ENCODE measurements around the gene WEE2. TPM values are rescaled to one million over a fixed set of nuclear protein-coding genes. Genes with fewer than 3 reads are reported as not detected.

WEE2 gene
- total RNA-seq, 1 donor from 2014 or later = not detected

DNA sequence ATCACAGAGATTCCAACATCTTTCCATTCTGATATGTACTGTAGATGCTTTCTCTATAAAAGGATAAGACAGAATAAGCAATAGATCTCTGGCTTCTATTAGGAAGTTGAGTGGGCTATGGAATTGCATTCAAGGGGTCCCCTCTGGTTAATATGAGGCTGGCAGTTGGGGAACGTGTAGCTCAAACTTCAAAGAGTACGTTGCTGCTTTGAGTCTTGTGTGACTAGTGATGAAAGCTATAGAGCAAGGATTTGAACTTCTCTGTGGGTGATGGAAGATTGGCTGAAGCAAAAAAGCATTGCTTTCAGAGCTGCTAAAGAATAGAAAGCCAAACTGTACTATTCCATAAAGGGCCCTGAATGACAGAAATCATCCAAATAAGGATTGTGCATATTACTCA lies 6.4 kb downstream of the WEE2 start:
- no peak for DNase-seq (ENCODE audit: low read depth, low spot score)
- H3K4me1 Mint-ChIP-seq = no peaks in the 10 kb centered on the region
- H3K27me3 Mint-ChIP-seq (ENCODE audit: low read depth) = peaks cover 17% of the 10 kb centered on the region
- TF ChIP-seq, protein P1, sequence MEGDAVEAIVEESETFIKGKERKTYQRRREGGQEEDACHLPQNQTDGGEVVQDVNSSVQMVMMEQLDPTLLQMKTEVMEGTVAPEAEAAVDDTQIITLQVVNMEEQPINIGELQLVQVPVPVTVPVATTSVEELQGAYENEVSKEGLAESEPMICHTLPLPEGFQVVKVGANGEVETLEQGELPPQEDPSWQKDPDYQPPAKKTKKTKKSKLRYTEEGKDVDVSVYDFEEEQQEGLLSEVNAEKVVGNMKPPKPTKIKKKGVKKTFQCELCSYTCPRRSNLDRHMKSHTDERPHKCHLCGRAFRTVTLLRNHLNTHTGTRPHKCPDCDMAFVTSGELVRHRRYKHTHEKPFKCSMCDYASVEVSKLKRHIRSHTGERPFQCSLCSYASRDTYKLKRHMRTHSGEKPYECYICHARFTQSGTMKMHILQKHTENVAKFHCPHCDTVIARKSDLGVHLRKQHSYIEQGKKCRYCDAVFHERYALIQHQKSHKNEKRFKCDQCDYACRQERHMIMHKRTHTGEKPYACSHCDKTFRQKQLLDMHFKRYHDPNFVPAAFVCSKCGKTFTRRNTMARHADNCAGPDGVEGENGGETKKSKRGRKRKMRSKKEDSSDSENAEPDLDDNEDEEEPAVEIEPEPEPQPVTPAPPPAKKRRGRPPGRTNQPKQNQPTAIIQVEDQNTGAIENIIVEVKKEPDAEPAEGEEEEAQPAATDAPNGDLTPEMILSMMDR (conservative IDR thresholded peaks at IDR 0.05) = no peak
- H3K36me3 Mint-ChIP-seq (ENCODE audit: low read depth) = peaks cover 3% of the 10 kb centered on the region
- H3K27ac Mint-ChIP-seq (ENCODE audit: unreplicated experiment) = no peak overlapping the region
- no peaks in the 10 kb centered on the region for H3K9me3 Mint-ChIP-seq
- no peak overlapping the region for H3K4me3 Mint-ChIP-seq

- Mint-ChIP-seq H3K4me3 (no peak overlapping the region), H3K27ac (ENCODE audit: unreplicated experiment) (no peak overlapping the region), H3K36me3 (ENCODE audit: low read depth) (peaks cover 3% of the 10 kb centered on the region), H3K27me3 (ENCODE audit: low read depth) (peaks cover 17% of the 10 kb centered on the region), H3K4me1 (no peaks in the 10 kb centered on the region), H3K9me3 (no peaks in the 10 kb centered on the region)
- TF ChIP-seq, protein P1 (conservative IDR thresholded peaks at IDR 0.05) = no peak
- no peak for DNase-seq (ENCODE audit: low read depth, low spot score)
Observed at GRCh38 chr7:141715018-141715417, 6.9 kb downstream of the WEE2 start.

GRCh38 chr7:141715794-141716689 lies 7.9 kb downstream of the WEE2 start:
- no peak for DNase-seq (ENCODE audit: low read depth, low spot score)
- H3K27me3 Mint-ChIP-seq (ENCODE audit: low read depth) = peaks cover 17% of the 10 kb centered on the region
- H3K4me1 Mint-ChIP-seq = no peaks in the 10 kb centered on the region
- no peak overlapping the region for H3K27ac Mint-ChIP-seq (ENCODE audit: unreplicated experiment)
- no peak overlapping the region for H3K4me3 Mint-ChIP-seq
- TF ChIP-seq, protein P1 (conservative IDR thresholded peaks at IDR 0.05) = no peak
- peaks cover under 1% of the 10 kb centered on the region for H3K36me3 Mint-ChIP-seq (ENCODE audit: low read depth)
- no peaks in the 10 kb centered on the region for H3K9me3 Mint-ChIP-seq

DNA sequence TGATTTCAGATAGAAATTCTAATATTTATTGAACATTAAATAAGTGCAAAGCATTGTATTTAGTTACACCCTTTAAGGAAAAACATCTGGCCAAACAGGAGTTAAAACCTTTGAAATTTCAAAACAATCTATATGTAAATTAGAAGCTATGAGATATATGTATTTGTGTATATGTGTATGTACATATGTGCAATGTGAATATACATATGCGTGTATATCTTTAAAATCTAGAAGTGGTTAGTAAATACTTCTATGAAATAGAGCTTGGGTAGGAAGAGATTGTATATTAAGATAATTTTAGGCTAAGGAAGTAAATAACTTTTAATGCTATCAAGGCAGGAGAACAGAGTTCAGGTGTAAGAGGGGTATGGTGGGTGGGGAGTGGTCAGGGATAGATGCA lies 9.3 kb downstream of the WEE2 start:
- Mint-ChIP-seq H3K9me3 (no peaks in the 10 kb centered on the region), H3K27me3 (ENCODE audit: low read depth) (peaks cover 17% of the 10 kb centered on the region), H3K4me1 (no peaks in the 10 kb centered on the region), H3K27ac (ENCODE audit: unreplicated experiment) (no peak overlapping the region), H3K36me3 (ENCODE audit: low read depth) (no peaks in the 10 kb centered on the region), H3K4me3 (no peak overlapping the region)
- TF ChIP-seq, protein P1 (conservative IDR thresholded peaks at IDR 0.05) = no peak
- DNase-seq (ENCODE audit: low read depth, low spot score) = no peak

- DNase-seq (ENCODE audit: low read depth, low spot score) = no peak
- Mint-ChIP-seq H3K4me3 (no peak overlapping the region), H3K27me3 (ENCODE audit: low read depth) (peaks cover 13% of the 10 kb centered on the region), H3K4me1 (no peaks in the 10 kb centered on the region), H3K27ac (ENCODE audit: unreplicated experiment) (no peak overlapping the region), H3K36me3 (ENCODE audit: low read depth) (no peaks in the 10 kb centered on the region), H3K9me3 (no peaks in the 10 kb centered on the region)
- TF ChIP-seq, protein P1 (conservative IDR thresholded peaks at IDR 0.05) = no peak
Observed at GRCh38 chr7:141722529-141722928, 14.4 kb downstream of the WEE2 start.
